Stimulated activated CD8-positive, alpha-beta memory T cell treated with anti-CD3 and anti-CD28 coated beads, Interleukin-2, amount 100 ng/mL, for 48 hours (primary cell): ENCODE data around the gene KIF25.

Source experiments
- DNase-seq, 2 donors: peaks; one replicate each; pipeline ENCODE4 v3.0.0-alpha.2; 2020; ENCODE audit warnings: low read depth in 2 of 2

KIF25 gene

GRCh38 chr6:168087436-168088160 lies 90.1 kb downstream of the KIF25 start:
- no peak for DNase-seq

GRCh38 chr6:168088161-168089053 lies 90.9 kb downstream of the KIF25 start:
- DNase-seq = no peak

GRCh38 chr6:168089186-168090063 lies 92.0 kb downstream of the KIF25 start:
- DNase-seq = no peak

- no peak for DNase-seq
These were observed 92.7 kb downstream of the KIF25 start for GRCh38 chr6:168090064-168090690.

- DNase-seq = no peak
These were observed 93.2 kb downstream of the KIF25 start for GRCh38 chr6:168090706-168091105.

GRCh38 chr6:168091381-168092264 lies 94.2 kb downstream of the KIF25 start:
- no peak for DNase-seq

- DNase-seq = no peak
These were observed 95.1 kb downstream of the KIF25 start for GRCh38 chr6:168092541-168092940.

- no peak for DNase-seq
These were observed 95.6 kb downstream of the KIF25 start for GRCh38 chr6:168093071-168093505.

GRCh38 chr6:168093634-168094033 lies 96.2 kb downstream of the KIF25 start:
- DNase-seq = no peak
